ENCODE measurements around the gene GGT6. TPM values are rescaled to one million over a fixed set of nuclear protein-coding genes. Genes with fewer than 3 reads are reported as not detected.

Gene GGT6
- total RNA-seq, 1 experiment from 2014 or later: not detected

DNA sequence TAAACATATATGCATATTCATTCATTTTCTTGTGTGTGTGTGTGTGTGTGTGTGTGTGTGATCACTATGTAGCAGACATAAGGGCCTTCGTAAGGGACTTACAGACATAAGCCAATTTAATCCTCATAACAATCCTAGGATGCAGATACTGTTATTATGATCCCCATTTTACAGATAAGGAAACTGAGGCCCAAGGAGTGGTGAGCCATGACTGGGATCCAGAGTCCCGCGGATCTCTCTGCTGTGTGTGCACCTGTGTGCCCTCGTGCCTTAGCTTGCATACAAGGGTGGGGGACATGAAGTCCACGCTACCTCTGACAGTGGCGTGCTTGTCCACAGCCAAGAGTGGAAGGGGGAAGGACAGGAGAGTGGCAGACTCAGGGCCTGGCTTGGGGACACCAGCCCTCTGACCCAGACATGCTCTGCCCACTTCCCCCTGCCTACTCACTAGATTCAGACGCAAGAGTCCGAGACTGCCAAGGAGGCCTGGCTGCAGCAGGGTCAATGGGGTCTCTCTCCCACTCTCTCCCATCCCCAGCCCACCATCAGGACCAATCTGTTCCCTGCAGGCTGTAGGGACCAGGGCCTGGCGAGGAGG, 14.2 kb upstream of the GGT6 start:
- no peaks in the 10 kb centered on the region for H3K36me3 ChIP-seq
- no peaks in the 10 kb centered on the region for H3K4me1 ChIP-seq (replicated peaks)
- H3K27ac ChIP-seq: no peak overlapping the region
- no peak for DNase-seq (ENCODE audit: low read depth in 1 of 2, low spot score in 2 of 2)
- H3K9me3 ChIP-seq (replicated peaks): no peaks in the 10 kb centered on the region
- H3K4me3 ChIP-seq: no peak overlapping the region
- H3K27me3 ChIP-seq (replicated peaks): peaks cover 8% of the 10 kb centered on the region; the same call in 1 of the 2 replicates

DNA sequence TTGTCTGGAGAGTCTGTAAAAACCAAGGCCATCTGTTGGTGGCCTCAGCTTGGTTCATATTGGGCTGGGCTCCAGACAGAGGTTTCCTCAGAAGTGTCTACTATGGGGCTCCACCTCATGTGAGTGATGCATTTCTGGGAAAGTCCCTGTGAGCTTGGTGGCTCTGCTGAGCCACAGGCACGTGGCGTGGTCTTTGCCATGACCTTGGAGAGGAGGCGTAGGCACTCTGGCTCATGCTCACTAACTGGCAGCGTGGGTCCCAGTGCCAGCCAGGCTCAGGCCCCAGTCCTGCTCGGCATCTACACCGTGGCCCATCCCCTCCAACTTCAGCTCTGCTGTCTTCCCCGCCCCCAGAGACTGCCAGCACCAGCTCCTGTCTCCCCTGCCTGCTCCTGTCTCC, 13.3 kb upstream of the GGT6 start:
- DNase-seq (ENCODE audit: low read depth in 1 of 2, low spot score in 2 of 2): no peak
- no peak overlapping the region for H3K4me3 ChIP-seq
- no peaks in the 10 kb centered on the region for H3K36me3 ChIP-seq
- peaks cover 8% of the 10 kb centered on the region; the same call in 1 of the 2 replicates for H3K27me3 ChIP-seq (replicated peaks)
- no peaks in the 10 kb centered on the region for H3K9me3 ChIP-seq (replicated peaks)
- no peaks in the 10 kb centered on the region for H3K4me1 ChIP-seq (replicated peaks)
- no peak overlapping the region for H3K27ac ChIP-seq

DNA sequence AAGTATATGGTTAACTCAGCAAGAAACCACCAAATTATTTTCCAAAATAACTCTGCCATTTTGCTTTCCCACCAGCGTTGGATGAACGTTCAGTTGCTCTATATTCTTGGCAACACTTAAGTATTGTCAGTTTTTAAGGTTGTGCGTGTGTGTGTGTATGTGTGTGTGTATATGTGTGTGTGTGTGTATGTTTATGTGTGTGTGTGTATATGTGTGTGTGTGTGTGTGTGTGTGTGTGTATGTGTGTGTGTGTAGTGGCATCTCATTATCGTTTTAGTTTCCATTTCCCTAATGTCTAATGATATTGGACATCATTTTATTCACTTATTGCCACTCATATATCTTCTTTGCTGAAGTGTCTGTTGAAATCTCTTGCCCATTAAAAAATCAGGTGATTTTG, 12.7 kb upstream of the GGT6 start:
- Histone ChIP-seq H3K27ac (no peak overlapping the region), H3K36me3 (no peaks in the 10 kb centered on the region), H3K27me3 (replicated peaks) (peaks cover 8% of the 10 kb centered on the region; the same call in 1 of the 2 replicates), H3K4me3 (no peak overlapping the region), H3K4me1 (replicated peaks) (no peaks in the 10 kb centered on the region), H3K9me3 (replicated peaks) (no peaks in the 10 kb centered on the region)
- no peak for DNase-seq (ENCODE audit: low read depth in 1 of 2, low spot score in 2 of 2)

DNA sequence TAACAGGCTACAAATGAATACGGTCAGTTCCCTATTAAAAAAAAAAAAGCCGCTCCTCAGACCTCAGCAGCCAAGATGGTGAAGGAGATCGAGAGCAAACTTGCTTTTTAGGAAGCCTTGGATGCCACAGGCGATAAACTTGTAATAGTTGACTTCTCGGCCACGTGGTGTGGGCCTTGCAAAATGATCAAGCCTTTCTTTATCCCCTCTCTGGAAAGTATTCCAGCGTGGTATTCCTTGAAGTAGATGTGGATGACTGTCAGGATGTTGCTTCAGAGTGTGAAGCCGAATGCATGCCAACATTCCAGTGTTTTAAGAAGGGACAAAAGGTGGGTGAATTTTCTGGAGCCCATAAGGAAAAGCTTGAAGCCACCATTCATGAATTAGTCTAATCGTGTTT, 11.8 kb upstream of the GGT6 start:
- H3K4me3 ChIP-seq: no peak overlapping the region
- peaks cover 8% of the 10 kb centered on the region; the same call in 1 of the 2 replicates for H3K27me3 ChIP-seq (replicated peaks)
- H3K4me1 ChIP-seq (replicated peaks): no peaks in the 10 kb centered on the region
- no peak for DNase-seq (ENCODE audit: low read depth in 1 of 2, low spot score in 2 of 2)
- no peaks in the 10 kb centered on the region for H3K9me3 ChIP-seq (replicated peaks)
- H3K27ac ChIP-seq: no peak overlapping the region
- H3K36me3 ChIP-seq: no peaks in the 10 kb centered on the region

DNA sequence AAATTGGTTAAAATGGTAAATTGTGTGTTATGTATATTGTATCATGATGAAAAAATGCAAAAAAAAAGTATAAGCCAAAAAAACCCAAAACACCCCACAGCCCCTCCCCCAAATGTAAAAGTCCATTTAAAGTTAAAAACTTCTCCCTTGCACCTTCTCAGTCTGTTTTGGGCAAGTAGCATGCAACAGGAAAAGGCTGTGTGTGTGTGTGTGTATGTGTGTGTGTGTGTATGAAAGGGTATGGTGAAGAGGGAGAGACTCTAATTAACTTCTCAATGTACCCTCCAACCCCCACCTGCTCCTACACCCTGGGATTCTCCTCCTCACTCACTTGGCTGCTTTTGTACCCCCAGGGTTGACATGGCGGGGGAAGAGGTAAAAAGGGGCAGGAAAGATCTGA, 9.2 kb upstream of the GGT6 start:
- Histone ChIP-seq H3K36me3 (no peaks in the 10 kb centered on the region), H3K9me3 (replicated peaks) (no peaks in the 10 kb centered on the region), H3K4me1 (replicated peaks) (no peaks in the 10 kb centered on the region; the same call in 1 of the 2 replicates), H3K4me3 (no peak overlapping the region), H3K27me3 (replicated peaks) (peaks cover 8% of the 10 kb centered on the region; the same call in 1 of the 2 replicates), H3K27ac (no peak overlapping the region)
- DNase-seq (ENCODE audit: low read depth in 1 of 2, low spot score in 2 of 2): no peak

DNA sequence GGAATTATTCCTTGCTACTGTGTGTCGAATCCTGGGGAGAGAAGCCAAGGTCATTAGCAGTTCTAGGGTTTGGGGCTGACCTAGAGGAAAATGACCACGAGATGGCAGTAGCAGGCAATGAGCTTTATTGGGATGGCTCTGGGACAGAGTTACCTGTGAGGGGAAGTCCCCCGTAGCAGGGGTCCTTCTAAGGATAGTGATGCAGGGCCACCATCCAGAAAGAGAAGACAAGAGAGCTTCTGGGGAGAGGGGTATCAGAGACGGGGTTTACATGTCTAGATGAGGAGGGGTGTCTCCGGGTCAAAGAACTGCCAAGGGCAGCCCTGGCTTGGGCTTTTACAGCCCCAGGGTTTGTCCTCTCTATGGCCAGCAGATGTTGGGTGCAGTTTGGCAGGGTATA, 6.4 kb upstream of the GGT6 start:
- Histone ChIP-seq H3K4me3 (no peak overlapping the region), H3K4me1 (replicated peaks) (no peaks in the 10 kb centered on the region; the same call in 1 of the 2 replicates), H3K9me3 (replicated peaks) (no peaks in the 10 kb centered on the region), H3K36me3 (no peaks in the 10 kb centered on the region), H3K27me3 (replicated peaks) (peaks cover 8% of the 10 kb centered on the region; the same call in 1 of the 2 replicates), H3K27ac (no peak overlapping the region)
- DNase-seq (ENCODE audit: low read depth in 1 of 2, low spot score in 2 of 2): peak in 1 of 2 experiments; percentile 27

DNA sequence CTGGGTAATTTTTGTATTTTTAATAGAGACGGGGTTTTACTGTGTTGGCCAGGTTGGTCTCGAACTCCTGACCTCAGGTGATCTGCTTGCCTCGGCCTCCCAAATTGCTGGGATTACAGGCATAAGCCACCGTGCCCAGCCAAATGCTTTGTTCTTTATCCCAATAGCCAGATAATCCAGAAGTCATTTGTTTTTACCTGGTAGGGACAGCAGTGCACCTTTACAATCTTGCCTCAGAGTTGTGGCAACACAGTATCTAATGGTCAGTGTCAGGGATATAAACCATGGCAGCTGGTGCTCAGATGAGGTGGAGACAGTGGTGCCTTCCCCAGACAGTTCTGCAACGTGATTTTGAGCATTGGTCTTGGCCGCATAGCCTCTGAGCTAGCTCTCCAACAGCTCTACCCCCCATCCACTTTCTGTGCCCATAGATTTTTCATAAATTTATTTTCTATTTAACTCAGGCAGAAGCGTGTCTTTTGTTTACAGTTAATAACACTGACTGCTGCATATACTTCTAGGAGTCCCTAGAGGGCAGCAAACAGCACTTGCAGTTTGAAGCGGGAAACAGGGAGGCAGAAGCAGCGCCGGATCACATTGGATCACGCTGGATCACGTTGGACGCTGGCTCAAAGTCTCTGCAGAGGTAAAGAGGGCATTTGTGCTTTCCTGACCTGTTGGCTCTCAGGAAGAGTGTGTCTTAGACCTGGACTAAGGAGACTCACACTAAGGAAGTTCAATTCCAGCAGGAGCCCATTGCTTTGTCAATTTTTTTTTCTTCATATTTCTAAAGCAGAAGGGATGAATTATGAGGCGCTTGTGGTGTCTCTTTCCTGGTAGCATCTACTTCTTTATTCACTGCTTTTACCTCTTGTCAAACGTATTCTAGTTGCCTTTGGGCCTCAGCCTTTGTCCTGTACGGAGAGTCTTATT, 5.1 kb upstream of the GGT6 start:
- DNase-seq (ENCODE audit: low read depth in 1 of 2, low spot score in 2 of 2): peak; percentile 37 to 66
- Histone ChIP-seq H3K27ac (no peak overlapping the region), H3K36me3 (no peaks in the 10 kb centered on the region), H3K4me1 (replicated peaks) (no peaks in the 10 kb centered on the region; the same call in 1 of the 2 replicates), H3K4me3 (no peak overlapping the region), H3K27me3 (replicated peaks) (peaks cover 4% of the 10 kb centered on the region; the same call in 1 of the 2 replicates), H3K9me3 (replicated peaks) (no peaks in the 10 kb centered on the region)

DNA sequence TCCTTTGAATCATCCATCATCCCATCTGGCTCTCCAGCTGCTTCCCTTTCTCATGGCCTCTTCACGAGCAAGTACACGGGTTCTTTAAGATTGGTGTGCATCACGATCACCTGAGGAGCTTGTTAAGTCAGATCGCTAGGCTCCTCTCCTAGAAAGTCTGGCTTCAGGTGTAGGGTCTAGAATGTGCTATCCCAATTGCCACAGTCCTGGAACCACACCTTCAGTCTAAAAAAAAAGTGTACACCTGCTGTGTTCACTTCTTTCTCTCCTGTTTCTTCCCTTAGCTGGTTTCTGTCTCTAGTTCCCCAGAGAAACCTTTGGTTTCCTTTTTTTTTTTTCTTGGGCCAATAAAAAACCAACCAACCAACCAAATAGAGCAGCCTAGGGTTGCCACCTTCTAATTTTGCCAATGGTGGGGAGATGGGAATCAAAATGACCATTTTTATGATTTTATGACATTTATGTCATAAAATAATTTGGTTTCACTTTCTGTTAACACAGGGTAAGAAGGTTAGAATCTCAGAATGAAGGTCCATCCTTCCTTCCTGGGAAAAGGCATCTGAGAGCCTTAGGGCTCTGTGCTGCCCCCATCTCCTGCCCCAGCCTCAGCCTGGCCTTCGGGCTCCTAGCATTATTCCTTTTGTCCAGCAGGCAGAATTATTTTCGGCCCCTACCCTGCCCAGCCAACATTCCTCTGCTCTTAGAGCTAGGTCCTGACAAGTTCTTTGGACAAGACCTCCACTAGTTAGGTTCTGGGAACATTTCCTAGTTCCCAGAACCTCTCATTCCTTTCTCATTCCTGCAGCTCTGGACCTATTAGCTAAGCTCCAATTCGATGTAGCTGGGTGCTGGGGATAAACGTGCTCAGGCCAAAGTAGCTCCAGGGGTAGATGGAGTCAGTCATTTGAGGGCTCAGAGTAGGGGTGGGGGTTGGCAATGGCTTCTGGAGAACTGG, 1.9 kb upstream of the GGT6 start:
- no peaks in the 10 kb centered on the region for H3K36me3 ChIP-seq
- H3K27me3 ChIP-seq (replicated peaks): no peaks in the 10 kb centered on the region
- no peaks in the 10 kb centered on the region for H3K9me3 ChIP-seq (replicated peaks)
- H3K27ac ChIP-seq: no peak overlapping the region
- DNase-seq (ENCODE audit: low read depth in 1 of 2, low spot score in 2 of 2): no peak
- no peak overlapping the region for H3K4me3 ChIP-seq
- H3K4me1 ChIP-seq (replicated peaks): no peaks in the 10 kb centered on the region; the same call in 1 of the 2 replicates

DNA sequence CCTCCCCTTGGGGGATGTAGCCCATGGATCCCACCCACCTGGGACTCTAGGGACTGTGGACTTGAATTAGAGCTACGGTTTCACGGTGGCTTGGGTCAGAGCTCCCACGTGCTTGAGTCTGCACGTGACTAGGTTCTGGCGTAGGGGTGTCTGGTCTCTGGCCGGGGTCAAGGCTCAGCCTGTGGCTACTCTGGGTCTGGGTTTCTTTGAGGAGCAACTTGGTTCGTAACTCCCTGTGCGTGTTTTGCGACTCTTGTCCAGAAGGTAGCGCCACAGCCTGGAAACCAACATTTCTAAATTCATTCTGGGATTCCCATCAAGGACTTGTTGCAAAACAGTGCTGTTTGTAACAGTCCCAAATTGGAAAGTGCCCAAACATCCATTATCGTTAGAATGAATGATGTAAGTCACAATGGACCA, 470 bp upstream of the GGT6 start:
- peaks cover 2% of the 10 kb centered on the region for H3K4me1 ChIP-seq (replicated peaks)
- H3K36me3 ChIP-seq: no peaks in the 10 kb centered on the region
- no peaks in the 10 kb centered on the region for H3K9me3 ChIP-seq (replicated peaks)
- no peak overlapping the region for H3K4me3 ChIP-seq
- no peaks in the 10 kb centered on the region for H3K27me3 ChIP-seq (replicated peaks)
- no peak overlapping the region for H3K27ac ChIP-seq
- no peak for DNase-seq (ENCODE audit: low read depth in 1 of 2, low spot score in 2 of 2)

DNA sequence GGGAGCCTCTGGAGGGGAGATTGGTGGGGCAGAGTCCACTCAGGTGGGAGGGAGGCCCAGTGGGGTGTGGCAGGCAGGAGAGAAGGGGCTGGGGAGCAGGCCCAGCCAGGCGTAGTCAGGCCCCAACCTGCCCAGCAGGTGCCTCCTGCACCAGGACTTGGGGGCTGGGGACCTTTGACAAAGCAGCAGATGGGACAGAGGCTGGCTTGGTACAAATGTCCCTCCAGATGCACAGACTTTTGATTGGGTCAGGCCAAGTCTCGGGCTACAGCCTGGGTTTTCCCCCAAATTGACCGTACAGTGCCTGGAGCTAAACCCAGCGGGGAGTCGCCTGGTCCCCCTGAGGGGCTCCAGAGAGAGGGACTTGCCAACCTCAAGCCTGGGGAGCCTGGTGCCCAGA, 411 bp downstream of the GGT6 start:
- DNase-seq (ENCODE audit: low read depth in 1 of 2, low spot score in 2 of 2): no peak
- no peak overlapping the region for H3K4me3 ChIP-seq
- H3K27me3 ChIP-seq (replicated peaks): no peaks in the 10 kb centered on the region
- H3K4me1 ChIP-seq (replicated peaks): peaks cover 7% of the 10 kb centered on the region
- no peaks in the 10 kb centered on the region for H3K9me3 ChIP-seq (replicated peaks)
- H3K27ac ChIP-seq: no peak overlapping the region
- 0 out of 2 replicates have a peak, but pooled peaks cover 1% of the 10 kb centered on the region for H3K36me3 ChIP-seq

DNA sequence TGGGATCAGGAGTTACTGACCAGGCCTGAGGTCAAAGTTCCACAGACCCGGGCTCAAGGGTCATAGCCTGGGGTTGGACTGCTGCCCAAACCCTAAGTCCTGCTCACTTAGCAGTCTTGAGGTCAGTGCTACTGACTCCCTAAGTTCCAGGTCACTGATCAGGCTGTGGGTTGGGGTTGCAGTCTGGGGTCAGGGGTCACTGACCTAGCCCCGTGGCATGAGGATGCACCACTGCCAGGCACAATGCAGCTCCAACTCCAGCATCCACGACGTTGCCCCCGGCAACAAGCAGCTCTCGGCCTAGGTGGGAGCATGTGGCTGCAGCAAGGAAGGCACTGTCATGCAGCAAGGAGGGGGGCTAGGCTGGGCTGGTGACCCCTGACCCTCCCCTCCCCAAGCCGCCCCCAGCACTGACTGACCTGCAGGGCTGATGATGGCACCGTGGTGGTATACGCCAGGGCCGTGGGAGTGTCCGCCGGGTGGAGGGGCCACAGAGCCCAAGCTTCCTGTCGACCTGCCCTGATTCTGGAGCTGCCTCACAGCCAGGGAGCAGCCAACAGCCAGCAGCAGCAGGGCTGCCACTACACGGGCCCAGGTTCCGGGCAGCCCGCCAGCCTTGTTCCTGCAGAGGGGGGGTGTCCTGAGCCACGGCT, 1.1 kb downstream of the GGT6 start:
- no peak for DNase-seq (ENCODE audit: low read depth in 1 of 2, low spot score in 2 of 2)
- Histone ChIP-seq H3K27ac (no peak overlapping the region), H3K4me1 (replicated peaks) (peaks cover 11% of the 10 kb centered on the region), H3K27me3 (replicated peaks) (no peaks in the 10 kb centered on the region), H3K9me3 (replicated peaks) (no peaks in the 10 kb centered on the region), H3K36me3 (0 out of 2 replicates have a peak, but pooled peaks cover 4% of the 10 kb centered on the region), H3K4me3 (no peak overlapping the region)

DNA sequence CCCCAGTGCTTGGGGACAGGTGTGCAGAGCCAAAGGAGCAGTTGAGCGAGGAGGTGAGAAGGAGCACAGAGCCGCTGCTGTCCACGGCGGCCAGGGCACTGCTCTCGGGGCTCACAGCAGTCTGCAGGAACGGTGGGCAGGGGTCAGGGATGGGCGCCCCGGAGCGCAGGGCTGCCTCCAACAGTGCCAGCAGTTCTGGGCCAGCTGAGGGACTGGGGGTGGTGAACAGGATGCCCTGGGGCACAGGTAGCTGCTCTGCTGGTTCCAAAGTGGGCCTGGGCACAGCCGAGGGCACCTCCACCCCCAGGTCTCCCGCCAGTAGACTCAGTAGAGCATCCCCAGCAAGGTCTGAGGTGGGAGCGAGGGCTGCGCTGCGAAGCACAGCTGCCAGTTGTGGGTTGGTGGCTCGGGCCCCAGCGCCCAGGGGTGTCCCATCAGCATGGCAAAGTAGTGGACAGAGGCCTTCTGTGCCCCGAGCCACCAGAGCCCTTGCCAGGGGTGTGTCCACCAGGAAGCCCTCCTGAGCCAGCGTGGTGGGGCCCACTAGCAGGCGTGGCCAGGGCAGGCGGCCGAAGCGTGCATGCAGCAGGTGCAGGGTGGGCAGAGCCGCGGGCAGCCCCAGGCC, 1.9 kb downstream of the GGT6 start:
- Histone ChIP-seq H3K27me3 (replicated peaks) (no peaks in the 10 kb centered on the region), H3K4me1 (replicated peaks) (peaks cover 14% of the 10 kb centered on the region), H3K4me3 (no peak overlapping the region), H3K27ac (no peak overlapping the region), H3K9me3 (replicated peaks) (no peaks in the 10 kb centered on the region), H3K36me3 (peaks cover 8% of the 10 kb centered on the region)
- peak in 1 of 2 experiments; percentile 36 for DNase-seq (ENCODE audit: low read depth in 1 of 2, low spot score in 2 of 2)

All from SJSA1 (cell line).